Endothelial cell of umbilical vein (primary cell): ENCODE results near the gene RPUSD4. TPM values are rescaled to one million over a fixed set of nuclear protein-coding genes. Genes with fewer than 3 reads are reported as not detected.

ENCODE experiments used
- BruUV-seq: library from RNA; stranded (reverse); fragments of 400-500 nt; replicated peaks from 2 replicates; lab custom pipeline; 2021; lab: Mats Ljungman, UMichigan
- CTCF ChIA-PET: fragments of 300-600, 350-600 bp; sonication (Branson Sonifier 250); formaldehyde crosslinking; loops from one replicate; lab custom pipeline; 2021; ENCODE audit warnings: antibody characterized with exemption, inconsistent platforms; lab: Charles Lee
- POLR2A ChIA-PET: fragments of 300-600, 350-600 bp; sonication (Branson Sonifier 250); formaldehyde crosslinking; loops from one replicate; lab custom pipeline; 2021; ENCODE audit warnings: antibody characterized with exemption, inconsistent platforms; lab: Charles Lee
- DNase-seq: peaks from one replicate; pipeline ENCODE4 v3.0.0-alpha.2; 2011; ENCODE audit warnings: low read depth, low spot score
- FAIRE-seq: peaks from 2 replicates; lab custom pipeline; 2011; peaks lifted over from hg19 to GRCh38; lab: Jason Lieb, UNC
- H2AFZ ChIP-seq: 2 replicates; pipeline ENCODE4 v1.6.0; 2012; ENCODE audit warnings: low read depth, low read length, control low read depth, inconsistent platforms
- H3K27ac ChIP-seq: 2 replicates; pipeline ENCODE4 v1.5.1; 2011; ENCODE audit warnings: low read depth, mild to moderate bottlenecking, control low read depth, low read length, moderate library complexity; ENCODE audit not compliant: insufficient read depth
- H3K27me3 ChIP-seq, 2 experiments: 2 replicates each; pipeline versions ENCODE4 v1.6.0 to v1.6.1; 2011; ENCODE audit warnings: low read length in 2 of 2, mixed read lengths in 1 of 2; ENCODE audit not compliant: control insufficient read depth in 2 of 2, insufficient read depth in 2 of 2
- H3K36me3 ChIP-seq, 2 experiments: 2 replicates in 1 of 2; 3 replicates in 1 of 2; pipeline ENCODE4 v1.5.1; 2011; ENCODE audit warnings: low read length in 2 of 2, mild to moderate bottlenecking in 1 of 2, moderate library complexity in 1 of 2; ENCODE audit not compliant: control insufficient read depth in 2 of 2, insufficient read depth in 2 of 2; ENCODE audit errors: extremely low read depth in 1 of 2
- H3K4me1 ChIP-seq: 3 replicates; pipeline ENCODE4 v1.5.1; 2011; ENCODE audit warnings: mild to moderate bottlenecking, low read length; ENCODE audit not compliant: control insufficient read depth, insufficient read depth; ENCODE audit errors: extremely low read depth
- H3K4me2 ChIP-seq: 2 replicates; pipeline ENCODE4 v1.6.1; 2011; ENCODE audit warnings: low read length, control low read depth, mixed read lengths; ENCODE audit not compliant: insufficient read depth
- H3K4me3 ChIP-seq, 3 experiments: fragments of 200-600 bp in 1 of 3; sonication (generic), shearing (Covaris generic) in 1 of 3; replicated peaks in 1 of 3; 2 replicates each; pipeline ENCODE4 v1.5.1; 2011 to 2016; ENCODE audit warnings: control low read depth in 3 of 3, low read length in 3 of 3, mild to moderate bottlenecking in 2 of 3, inconsistent platforms in 1 of 3, low read depth in 1 of 3, moderate library complexity in 1 of 3; ENCODE audit not compliant: insufficient read depth in 1 of 3
- H3K79me2 ChIP-seq: 2 replicates; pipeline ENCODE4 v1.6.0; 2012; ENCODE audit warnings: low read length, inconsistent platforms; ENCODE audit not compliant: control insufficient read depth, insufficient read depth
- H3K9ac ChIP-seq: replicated peaks from 2 replicates; pipeline ENCODE3; 2011; ENCODE audit warnings: low read length, control low read depth; ENCODE audit not compliant: insufficient read depth; ENCODE audit errors: extremely low read depth
- H3K9me1 ChIP-seq: replicated peaks from 3 replicates; pipeline ENCODE4 v1.6.0; 2011; ENCODE audit warnings: mild to moderate bottlenecking, low read length; ENCODE audit not compliant: control insufficient read depth, insufficient read depth; ENCODE audit errors: extremely low read depth
- H3K9me3 ChIP-seq: replicated peaks from 2 replicates; pipeline ENCODE4 v1.5.1; 2012; ENCODE audit warnings: low read length, inconsistent platforms; ENCODE audit not compliant: control insufficient read depth, insufficient read depth
- H4K20me1 ChIP-seq: replicated peaks from 2 replicates; pipeline ENCODE3; 2011; ENCODE audit warnings: mild to moderate bottlenecking, low read length; ENCODE audit not compliant: control insufficient read depth, insufficient read depth; ENCODE audit errors: extremely low read depth
- CTCF ChIP-seq, 2 donors: IDR thresholded peaks; 1 replicate in 1 of 2; 2 replicates in 1 of 2; pipeline ENCODE4 v1.5.1; 2011; ENCODE audit warnings: low read length in 2 of 2, mild to moderate bottlenecking in 2 of 2, moderate library complexity in 2 of 2, control low read depth in 1 of 2, inconsistent platforms in 1 of 2, low read depth in 1 of 2; ENCODE audit not compliant: insufficient read depth in 1 of 2; ENCODE audit errors: extremely low read depth in 1 of 2
- EZH2 ChIP-seq: IDR thresholded peaks from 2 replicates; pipeline ENCODE4 v1.6.1; 2012; ENCODE audit warnings: borderline replicate concordance, low read depth, mild to moderate bottlenecking, moderate library complexity, low read length, inconsistent platforms; ENCODE audit not compliant: severe bottlenecking
- FOS ChIP-seq: IDR thresholded peaks from 2 replicates; pipeline ENCODE4 v1.6.1; 2011; ENCODE audit warnings: mild to moderate bottlenecking, low read length, moderate library complexity, borderline replicate concordance; ENCODE audit not compliant: insufficient read depth
- GATA2 ChIP-seq: IDR thresholded peaks from 2 replicates; pipeline ENCODE4 v1.7.0; 2011; ENCODE audit warnings: low read depth, mild to moderate bottlenecking, moderate library complexity, mixed read lengths, low read length; ENCODE audit not compliant: insufficient read length, insufficient read depth
- JUN ChIP-seq: IDR thresholded peaks from 2 replicates; pipeline ENCODE4 v1.6.1; 2011; ENCODE audit warnings: borderline replicate concordance, low read depth; ENCODE audit not compliant: insufficient read length, insufficient read depth
- MAX ChIP-seq: IDR thresholded peaks from 2 replicates; pipeline ENCODE4 v1.6.1; 2011; ENCODE audit not compliant: insufficient read depth, insufficient read length
- MYC ChIP-seq: IDR thresholded peaks from one replicate; pipeline ENCODE4 v1.6.1; 2011; ENCODE audit warnings: mild to moderate bottlenecking, low read depth, low read length
- POLR2A ChIP-seq: IDR thresholded peaks from 2 replicates; pipeline ENCODE4 v1.6.1; 2012; ENCODE audit warnings: low read depth, mild to moderate bottlenecking, control low read depth, low read length
- POLR2AphosphoS5 ChIP-seq: IDR thresholded peaks from 2 replicates; pipeline ENCODE4 v1.6.1; 2012; ENCODE audit warnings: low read depth, mild to moderate bottlenecking, control low read depth, low read length, moderate library complexity; ENCODE audit not compliant: insufficient read depth
- dilution Hi-C: fragments of 300-500 bp; cut with MboI; formaldehyde crosslinking; loops from one replicate; pipeline ENCODE4 v1.15.0; 2019; ENCODE audit warnings: low sequenced_read_pairs; ENCODE audit not compliant: extremely low pct_ligation_motif_present
- intact Hi-C: fragments of 100-400 bp; cut with micrococcal nuclease; formaldehyde crosslinking; loops from one replicate; pipeline ENCODE4 v1.10.0; 2022
- polyA plus RNA-seq, 4 experiments: library from polyadenylated mRNA; depleted of rRNA in 3 of 4; stranded (reverse) in 3 of 4; unstranded in 1 of 4; fragments of >200 nt; gene quantifications; 2 replicates each; pipeline versions ENCODE4 v1.2.1 to v1.2.3, GENCODE V29; 2011 to 2012; ENCODE audit warnings: missing spikeins in 1 of 4
- total RNA-seq: library from RNA; stranded (reverse); gene quantifications from 2 replicates; pipeline ENCODE4 v1.2.3, GENCODE V29; 2021

RPUSD4 gene
- total and polyA plus RNA-seq, 2 donors (not counting 3 experiments of a cell fraction or from before 2014, with no cell fraction given), result 37.8 to 40.8 TPM

GRCh38 chr11:126198648-126199047 is 12.8 kb downstream of the RPUSD4 start:
- intact Hi-C loops, result no loop called here
- H3K9me1 ChIP-seq, result no peaks in the 10 kb centered on the region
- H4K20me1 ChIP-seq, result no peaks in the 10 kb centered on the region
- no peaks in the 10 kb centered on the region for H3K9me3 ChIP-seq
- H3K4me2 ChIP-seq, result no peak overlapping the region
- H3K27me3 ChIP-seq, result no peaks in the 10 kb centered on the region
- TF ChIP-seq CTCF (IDR thresholded peaks at IDR 0.05; ENCODE audit: extremely low read depth in 1 of 2, insufficient read depth in 1 of 2, low read depth in 1 of 2, low read length in 2 of 2) (no peak), POLR2AphosphoS5 (no peak), POLR2A (no peak), MYC (no peak), GATA2 (no peak), FOS (no peak), MAX (no peak), EZH2 (no peak), JUN (no peak)
- no peak overlapping the region for H2AFZ ChIP-seq
- BruUV-seq, result no TSS peak
- FAIRE-seq (no peak), DNase-seq (no peak)
- ChIA-PET CTCF (interaction anchor here (1.4 to 2.8 kb wide), 3 partner anchors 257 to 281 kb away, joined by 4 to 16 read pairs (median 8); no protein-coding TSS in a partner anchor), POLR2A (no interaction called here)
- no peaks in the 10 kb centered on the region for H3K79me2 ChIP-seq
- H3K9ac ChIP-seq, result no peak overlapping the region
- H3K4me1 ChIP-seq, result no peaks in the 10 kb centered on the region
- H3K4me3 ChIP-seq, result no peak overlapping the region
- no peak overlapping the region for H3K27ac ChIP-seq
- dilution Hi-C loops, result no loop called here
- H3K36me3 ChIP-seq, result peaks cover 6 to 31% of the 10 kb centered on the region in 2 experiments
